Fibroblast of skin of back (primary cell): Measurements from ENCODE around the gene FFAR2. TPM values are rescaled to one million over a fixed set of nuclear protein-coding genes. Genes with fewer than 3 reads are reported as not detected.
"Not testable (repeated sequence)": the region's sequence is repeated elsewhere in the genome, so short reads cannot be mapped to it uniquely, and the experiment has no call there.

Experiments used
- DNase-seq: peaks from one replicate; pipeline ENCODE4 v3.0.0-alpha.2; 2013
- polyA plus RNA-seq, 2 experiments: library from polyadenylated mRNA; unstranded; fragments of 120-200 nt; gene quantifications; one replicate each; pipeline ENCODE4 v1.2.1, GENCODE V29; 2013; ENCODE audit not compliant: insufficient read length in 2 of 2

Gene FFAR2
- not detected for polyA plus RNA-seq (2013, experiment 1 of 2; ENCODE audit: insufficient read length)
- polyA plus RNA-seq (2013, experiment 2 of 2; ENCODE audit: insufficient read length) = not detected

- DNase-seq = no peak
Measured at GRCh38 chr19:35447606-35448469, at the start of gene FFAR2. FFAR2 (plus strand) TSS chr19:35448257; CDS start chr19:35449715, 1,458 bp downstream.

GRCh38 chr19:35398570-35398969, 49.5 kb upstream of the FFAR2 start:
- DNase-seq = no peak

GRCh38 chr19:35399231-35399630, 48.8 kb upstream of the FFAR2 start:
- DNase-seq = no peak

DNA sequence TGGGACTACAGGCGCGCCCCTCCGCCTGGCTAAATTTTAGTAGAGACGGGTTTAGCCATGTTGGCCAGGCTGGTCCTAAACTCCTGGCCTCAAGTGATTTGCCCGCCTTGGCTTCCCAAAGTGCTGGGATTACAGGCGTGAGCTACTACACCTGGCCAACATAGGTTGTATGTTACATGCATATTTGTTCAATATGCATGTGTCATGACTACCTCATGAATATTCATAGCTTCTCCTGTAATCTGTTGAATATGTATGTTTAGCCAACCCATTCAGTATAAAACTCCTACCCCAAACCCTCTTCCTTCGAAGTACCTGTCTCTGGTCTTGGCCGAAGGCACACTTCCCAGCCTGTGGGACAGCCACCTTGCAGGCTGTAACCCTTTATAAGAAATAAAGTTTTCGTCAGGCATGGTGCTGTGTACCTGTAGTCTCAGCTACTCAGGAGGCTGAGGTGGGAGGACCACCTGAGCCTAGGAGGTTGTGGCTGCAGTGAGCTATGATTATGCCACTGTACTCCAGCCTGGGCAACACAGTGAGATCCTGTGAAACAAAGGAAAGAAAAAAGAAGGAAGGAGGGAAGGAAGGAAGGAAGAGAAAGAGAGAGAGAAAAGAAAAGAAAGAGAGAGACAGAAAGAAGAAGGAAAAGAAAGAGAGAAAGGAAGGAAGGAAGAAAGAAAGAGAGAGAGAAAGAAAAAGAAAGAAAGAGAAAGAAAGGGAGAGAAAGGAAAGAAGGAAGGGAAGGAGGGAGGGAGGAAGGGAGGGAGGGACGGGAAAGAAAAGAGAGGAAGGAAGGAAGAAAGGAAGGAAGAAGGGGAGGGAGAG, 47.9 kb upstream of the FFAR2 start:
- DNase-seq = no peak

GRCh38 chr19:35400773-35401100, 47.3 kb upstream of the FFAR2 start:
- no peak for DNase-seq

GRCh38 chr19:35401416-35401815, 46.6 kb upstream of the FFAR2 start:
- DNase-seq = not testable (repeated sequence)

GRCh38 chr19:35403116-35403760, 44.8 kb upstream of the FFAR2 start:
- no peak for DNase-seq

DNA sequence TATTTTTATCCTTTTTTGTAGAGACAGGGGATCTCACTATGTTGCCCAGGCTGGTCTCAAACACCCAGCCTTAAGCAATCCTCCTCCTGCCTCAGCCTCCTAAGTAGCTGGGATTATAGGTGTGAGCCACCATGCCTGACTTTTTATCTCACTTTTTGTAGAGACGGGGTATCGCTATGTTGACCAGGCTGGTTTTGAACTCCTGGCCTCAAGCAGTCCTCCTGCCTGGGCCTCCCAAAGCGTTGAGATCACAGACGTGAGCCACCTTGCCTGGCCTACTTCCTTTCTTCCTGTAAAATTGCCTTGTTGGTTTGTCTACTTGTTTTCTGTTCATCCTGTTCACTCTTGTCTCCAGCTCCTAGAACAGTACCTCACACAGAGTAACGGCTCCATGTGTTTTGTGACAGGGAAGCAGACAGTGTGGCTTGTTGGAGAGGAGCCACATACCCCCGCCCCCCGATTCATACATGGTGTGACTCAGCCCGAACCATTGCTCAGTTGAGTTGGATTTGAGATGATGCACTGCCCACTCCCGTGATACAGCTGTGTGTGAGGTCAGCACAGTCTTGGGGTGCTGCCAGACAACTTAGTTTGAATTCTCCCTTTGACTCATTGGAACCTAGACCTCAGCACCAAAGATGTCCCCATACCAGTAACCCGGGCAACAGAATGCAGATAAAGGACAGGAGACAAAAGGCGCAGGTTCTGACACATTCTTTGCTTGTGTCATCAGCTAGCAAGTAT, 43.0 kb upstream of the FFAR2 start:
- DNase-seq = peak; percentile 71

DNA sequence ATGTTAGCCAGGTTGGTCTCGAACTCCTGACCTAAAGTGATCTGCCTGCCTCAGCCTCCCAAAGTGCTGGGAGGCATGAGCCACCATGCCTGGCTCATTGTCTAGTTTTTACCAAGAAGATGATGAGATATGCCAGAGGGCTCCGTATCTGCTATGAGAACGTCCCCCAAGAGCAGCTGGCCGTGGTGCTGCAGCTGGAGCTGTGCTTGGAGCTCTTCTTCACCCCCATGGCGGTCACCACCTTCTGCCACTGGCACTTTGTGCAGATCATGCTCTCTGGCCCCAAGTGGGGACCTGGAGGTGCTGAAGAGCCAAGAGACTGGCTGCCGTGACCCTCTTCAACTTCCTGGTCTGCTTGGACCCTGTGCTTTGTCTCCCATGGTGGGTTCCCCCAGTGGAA, 40.4 kb upstream of the FFAR2 start:
- no peak for DNase-seq

DNA sequence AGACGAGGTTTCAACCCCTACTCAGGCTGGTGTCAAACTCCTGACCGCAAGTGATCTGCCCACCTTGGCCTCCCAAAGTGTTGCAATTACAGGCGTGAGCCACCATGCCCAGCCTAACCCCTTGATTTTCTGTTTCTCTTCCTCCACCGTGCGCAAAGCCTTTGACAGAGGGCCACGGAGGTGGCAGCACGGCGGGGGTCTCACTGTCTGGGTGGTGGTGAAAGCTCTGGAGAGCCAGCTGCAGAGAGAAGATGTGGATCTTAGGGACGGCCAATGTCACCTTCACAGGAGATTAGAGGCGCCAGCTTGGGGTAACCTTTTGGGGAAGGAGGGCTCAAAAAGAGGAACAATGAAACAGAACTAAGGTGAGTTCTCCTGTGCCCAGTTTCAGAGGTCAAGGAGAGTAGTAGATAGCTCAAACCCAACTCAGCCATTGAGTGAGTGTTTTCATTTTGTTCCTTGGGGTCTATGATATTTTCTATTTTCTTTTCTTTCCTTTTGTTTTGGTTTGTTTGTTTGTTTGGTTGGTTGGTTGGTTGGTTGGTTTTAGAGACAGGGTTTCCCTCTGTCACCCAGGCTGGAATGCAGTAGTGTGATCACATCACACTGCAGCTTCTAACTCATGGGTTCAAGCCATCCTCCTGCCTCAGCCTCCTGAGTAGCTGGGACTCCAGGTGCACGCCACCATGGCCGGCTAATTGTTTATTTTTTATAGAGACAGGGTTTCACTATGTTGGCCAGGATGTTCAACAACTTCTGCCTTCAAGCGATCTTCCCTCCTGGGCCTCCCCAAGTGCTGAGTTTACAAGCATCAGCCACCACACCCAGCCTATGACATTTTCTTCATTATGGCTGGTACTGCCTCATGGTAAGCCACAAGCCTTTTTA, 39.5 kb upstream of the FFAR2 start:
- DNase-seq = no peak

DNA sequence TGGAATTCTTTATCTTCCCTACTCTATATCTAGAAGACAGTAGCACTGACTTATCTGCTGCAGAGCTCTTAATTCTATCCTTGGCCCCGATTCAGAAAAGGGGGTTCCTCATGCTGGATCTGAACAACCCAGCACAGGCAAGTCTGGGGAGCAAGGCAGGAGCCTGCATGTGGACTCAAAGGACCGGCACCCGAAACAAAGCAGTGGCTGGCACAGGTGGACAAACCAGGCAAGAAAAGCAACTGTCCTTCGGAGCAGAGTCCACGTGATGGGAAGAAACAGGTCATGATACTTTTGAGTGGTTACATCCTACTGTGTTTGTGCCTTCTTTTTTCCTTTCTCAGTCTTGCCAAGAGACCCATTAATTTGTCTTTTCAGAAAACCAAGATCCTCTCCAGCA, 38.9 kb upstream of the FFAR2 start:
- DNase-seq = no peak

DNA sequence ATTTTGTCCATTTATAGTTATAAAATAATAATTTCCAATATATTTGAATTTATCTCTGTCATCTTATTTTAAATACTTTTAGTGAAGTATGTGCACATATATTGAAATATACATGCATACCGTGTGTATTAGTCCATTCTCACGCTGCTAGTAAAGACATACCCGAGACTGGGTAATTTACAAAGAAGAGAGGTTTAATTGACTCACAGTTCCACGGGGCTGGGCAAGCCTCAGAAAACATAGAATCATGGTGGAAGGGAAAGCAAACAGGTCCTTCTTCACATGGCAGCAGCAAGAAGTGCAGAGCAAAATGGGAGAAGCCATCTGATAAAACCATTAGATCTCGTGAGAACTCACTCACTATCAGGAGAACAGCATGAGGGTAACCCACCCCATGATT, 37.6 kb upstream of the FFAR2 start:
- no peak for DNase-seq

DNA sequence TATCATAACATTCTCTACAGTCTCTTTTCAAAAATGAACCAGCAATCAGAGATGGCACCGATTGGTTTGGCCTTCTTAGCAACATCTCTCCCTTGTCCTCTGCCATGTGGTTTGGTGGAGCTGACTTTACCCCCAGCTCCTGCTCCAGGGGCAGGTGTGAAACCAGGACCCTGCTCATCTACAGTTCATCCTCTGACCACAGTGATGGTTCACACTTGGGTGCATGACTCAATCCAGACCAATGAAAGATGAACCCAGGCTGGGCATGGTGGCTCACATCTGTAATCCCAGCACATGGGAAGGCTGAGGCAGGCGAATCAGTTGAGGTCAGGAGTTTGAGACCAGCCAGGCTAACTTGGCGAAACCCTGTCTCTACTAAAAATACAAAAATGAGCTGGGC, 33.6 kb upstream of the FFAR2 start:
- no peak for DNase-seq

DNA sequence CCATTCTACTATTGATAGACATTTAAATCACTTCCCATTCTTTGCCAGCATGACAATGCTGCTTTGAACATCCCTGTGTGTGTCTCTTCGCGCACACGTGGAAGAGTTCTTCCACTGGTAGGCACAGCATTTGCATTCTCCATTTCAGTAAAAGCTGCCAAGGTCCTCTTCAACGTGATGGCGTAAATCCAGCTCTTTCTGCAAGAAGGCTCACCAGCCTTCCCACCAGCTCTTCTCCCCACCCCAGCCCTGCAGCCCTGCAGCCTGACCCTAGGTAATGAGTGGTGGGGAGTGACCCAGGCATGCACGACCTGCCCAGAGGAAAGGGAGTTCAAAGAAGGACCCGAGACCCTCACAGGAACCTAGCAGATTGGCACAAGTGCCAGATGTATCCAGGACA, 31.7 kb upstream of the FFAR2 start:
- DNase-seq = no peak

DNA sequence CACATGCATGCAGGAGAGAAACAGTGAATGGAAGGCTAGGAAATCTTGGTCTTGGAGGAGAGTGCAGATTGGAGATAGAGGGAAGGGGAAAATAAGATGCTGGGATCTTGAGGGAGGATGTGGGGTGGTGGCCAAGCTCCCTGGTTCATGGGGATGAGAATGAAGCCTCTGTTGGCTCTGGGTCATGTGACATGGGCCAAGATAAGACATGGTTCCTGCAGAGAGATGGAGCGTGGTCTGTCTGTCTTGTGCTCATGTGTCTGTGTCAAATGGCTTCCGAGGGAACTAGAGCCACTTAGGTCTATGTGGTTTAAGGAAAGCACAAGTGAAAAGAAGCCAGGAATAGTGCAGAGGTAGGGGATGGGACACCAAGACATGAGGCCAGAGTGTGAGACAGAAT, 30.8 kb upstream of the FFAR2 start:
- no peak for DNase-seq

- DNase-seq = no peak
Measured at GRCh38 chr19:35417713-35418534, 30.1 kb upstream of the FFAR2 start.

- DNase-seq = no peak
Measured at GRCh38 chr19:35419046-35419445, 29.0 kb upstream of the FFAR2 start.

GRCh38 chr19:35419805-35420204, 28.3 kb upstream of the FFAR2 start:
- DNase-seq = no peak

GRCh38 chr19:35421362-35421761, 26.7 kb upstream of the FFAR2 start:
- DNase-seq = no peak

- not testable (repeated sequence) for DNase-seq
Measured at GRCh38 chr19:35423406-35423805, 24.7 kb upstream of the FFAR2 start.
